ENCODE data around the gene PBX3.
A peak's percentile ranks its signal among the peaks of the same experiment; 100 is the strongest.
"Not testable (repeated sequence)": the region's sequence is repeated elsewhere in the genome, so short reads cannot be mapped to it uniquely, and the experiment has no call there.

PBX3 gene

GRCh38 chr9:125778538-125779219 is 31.5 kb downstream of the PBX3 start:
- not testable (repeated sequence) for DNase-seq

DNA sequence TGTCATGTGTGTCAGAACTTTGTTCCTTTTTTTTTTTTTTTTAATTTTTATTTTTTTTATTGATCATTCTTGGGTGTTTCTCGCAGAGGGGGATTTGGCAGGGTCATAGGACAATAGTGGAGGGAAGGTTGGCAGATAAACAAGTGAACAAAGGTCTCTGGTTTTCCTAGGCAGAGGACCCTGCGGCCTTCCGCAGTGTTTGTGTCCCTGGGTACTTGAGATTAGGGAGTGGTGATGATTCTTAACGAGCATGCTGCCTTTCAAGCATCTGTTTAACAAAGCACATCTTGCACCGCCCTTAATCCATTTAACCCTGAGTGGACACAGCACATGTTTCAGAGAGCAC is 32.0 kb downstream of the PBX3 start:
- DNase-seq, result not testable (repeated sequence)

GRCh38 chr9:125782718-125783117 is 35.5 kb downstream of the PBX3 start:
- no peak for DNase-seq

- no peak for DNase-seq
Observed at GRCh38 chr9:125784286-125785049, 37.3 kb downstream of the PBX3 start.

- DNase-seq, result peak; percentile 67
Observed at GRCh38 chr9:125785248-125785751, 38.1 kb downstream of the PBX3 start.

DNA sequence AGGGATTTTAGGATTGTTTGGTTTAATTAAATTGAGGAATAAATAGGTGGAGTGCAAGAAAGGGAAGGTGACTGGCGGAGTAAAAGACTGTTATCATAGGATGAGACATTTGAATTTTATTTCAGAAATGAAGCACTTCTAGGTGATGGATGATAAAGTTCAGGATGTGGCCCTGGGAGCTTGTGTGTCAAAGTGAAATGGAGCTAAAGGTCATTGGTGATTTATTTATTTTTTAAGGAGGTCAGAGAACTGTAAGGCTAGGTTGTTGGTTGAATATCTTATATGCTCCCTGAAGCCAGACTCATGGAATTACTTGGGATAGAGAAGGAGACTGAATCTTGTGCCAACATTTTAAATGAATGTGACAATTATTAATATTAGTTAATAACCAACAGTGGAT is 40.5 kb downstream of the PBX3 start:
- DNase-seq, result no peak

DNA sequence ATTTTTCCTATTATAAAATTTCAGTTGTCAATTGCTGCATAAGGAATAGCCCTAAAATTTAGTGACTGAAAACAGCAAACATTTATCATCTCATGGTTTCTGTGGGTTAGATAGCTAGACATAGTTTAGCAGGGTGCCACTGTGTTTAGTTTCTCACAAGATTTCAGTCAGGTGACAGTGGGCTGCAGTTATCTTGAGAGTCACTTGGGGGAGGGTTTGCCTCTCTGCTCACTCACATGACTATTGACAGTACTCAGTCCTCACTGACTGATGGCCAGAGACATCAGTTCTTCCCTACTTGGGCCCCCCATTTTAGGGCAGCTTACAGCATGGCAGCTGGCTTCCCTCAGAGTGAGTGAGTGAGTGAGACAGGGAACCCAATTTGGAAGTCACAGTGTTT is 42.0 kb downstream of the PBX3 start:
- DNase-seq, result no peak

- DNase-seq, result no peak
Observed at GRCh38 chr9:125794708-125795107, 47.5 kb downstream of the PBX3 start.

- DNase-seq, result no peak
Observed at GRCh38 chr9:125795970-125796596, 48.9 kb downstream of the PBX3 start.

DNA sequence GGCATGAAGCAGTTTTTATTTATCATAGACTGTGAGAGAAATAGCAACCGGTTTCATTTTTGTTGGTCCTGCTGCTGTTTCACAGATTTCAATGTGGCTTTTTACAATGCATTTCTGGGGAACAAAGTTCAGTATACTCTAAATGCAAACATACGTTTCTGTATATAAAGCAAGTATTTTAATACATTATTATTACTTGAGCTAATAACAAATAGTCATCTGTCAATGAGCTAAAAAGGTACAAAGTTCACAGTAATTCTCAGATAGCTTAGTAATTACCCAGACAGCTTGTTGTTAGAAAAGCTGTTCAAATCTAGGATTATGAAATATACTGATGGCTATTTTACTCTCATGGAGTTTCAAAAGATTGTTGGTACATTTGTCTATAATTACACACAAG is 50.8 kb downstream of the PBX3 start:
- no peak for DNase-seq

DNA sequence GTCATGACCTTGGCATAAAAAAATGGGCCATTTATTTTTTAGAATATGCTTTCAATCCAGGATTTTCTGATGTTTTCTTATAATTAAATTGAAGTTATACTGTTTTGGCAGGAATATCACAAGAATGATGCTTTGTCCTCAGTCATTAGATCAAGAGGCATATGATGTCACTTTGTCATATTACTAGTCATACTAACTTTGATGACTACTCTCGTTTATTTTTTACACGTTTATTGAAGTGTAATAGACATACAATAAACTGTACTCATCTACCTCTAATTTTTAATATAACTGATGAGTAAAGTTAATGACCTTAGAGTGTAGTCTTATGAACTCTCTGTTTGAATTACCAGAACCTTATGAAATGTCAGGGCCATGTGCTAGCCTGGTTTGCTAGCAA is 56.4 kb downstream of the PBX3 start:
- DNase-seq, result no peak

- no peak for DNase-seq
Observed at GRCh38 chr9:125805057-125805456, 57.9 kb downstream of the PBX3 start.

- no peak for DNase-seq
Observed at GRCh38 chr9:125805586-125805985, 58.4 kb downstream of the PBX3 start.

DNA sequence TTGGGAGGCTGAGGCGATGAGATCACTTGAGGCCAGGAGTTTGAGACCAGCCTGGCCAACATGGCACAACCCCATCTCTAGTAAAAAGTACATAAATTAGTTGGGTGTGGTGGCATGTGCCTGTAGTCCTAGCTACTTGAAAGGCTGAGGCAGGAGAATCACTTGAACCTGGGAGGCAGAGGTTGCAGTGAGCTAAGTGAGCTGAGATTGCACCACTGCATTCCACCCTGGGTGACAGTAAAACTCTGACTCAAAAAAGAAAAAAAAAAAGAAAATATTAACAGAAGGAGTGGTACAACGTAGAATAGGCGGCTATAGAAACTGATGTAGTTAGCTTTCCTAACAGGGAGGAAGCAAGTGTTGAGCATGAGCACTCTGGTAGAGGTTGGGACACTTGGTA is 59.9 kb downstream of the PBX3 start:
- no peak for DNase-seq

DNA sequence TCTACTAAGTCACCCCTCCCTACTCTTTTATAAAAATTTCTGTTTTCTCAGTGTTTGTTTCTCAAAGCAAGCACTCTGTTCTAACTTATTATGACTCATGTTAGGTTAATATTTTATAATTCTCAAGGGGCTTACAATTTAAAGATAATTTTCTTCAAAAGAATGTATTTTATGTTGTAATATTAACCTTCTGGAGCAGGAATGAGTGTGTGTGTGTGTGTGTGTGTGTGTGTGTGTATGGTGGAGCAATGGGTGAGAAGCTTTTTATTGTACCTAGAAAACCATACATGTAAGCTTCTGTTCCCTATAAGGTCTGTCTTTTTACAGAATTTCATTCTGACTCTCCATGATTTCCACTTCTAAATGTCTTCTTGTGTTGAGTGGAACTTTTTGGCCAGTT is 63.0 kb downstream of the PBX3 start:
- DNase-seq, result no peak

- DNase-seq, result no peak
Observed at GRCh38 chr9:125811002-125811401, 63.8 kb downstream of the PBX3 start.

- DNase-seq, result no peak
Observed at GRCh38 chr9:125812403-125812802, 65.2 kb downstream of the PBX3 start.

DNA sequence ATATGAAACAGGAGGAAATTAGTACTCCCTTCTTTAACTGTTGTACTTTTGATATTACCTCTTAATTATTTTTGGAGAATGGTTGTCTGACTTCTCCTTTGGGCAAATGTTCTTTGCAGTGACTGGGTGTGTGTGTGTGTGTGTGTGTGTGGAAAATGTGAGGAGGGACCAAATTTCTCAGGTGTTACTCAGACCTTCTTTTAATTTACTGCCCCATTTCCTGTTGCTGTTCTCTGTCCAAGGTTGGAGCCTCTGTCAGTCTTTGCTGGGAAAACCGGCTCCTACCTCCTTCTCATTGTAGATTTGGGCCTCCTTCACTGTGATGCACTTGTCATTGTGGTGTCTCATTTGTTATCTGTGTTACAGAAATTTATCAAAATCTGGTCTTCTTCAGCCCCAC is 68.4 kb downstream of the PBX3 start:
- no peak for DNase-seq

DNA sequence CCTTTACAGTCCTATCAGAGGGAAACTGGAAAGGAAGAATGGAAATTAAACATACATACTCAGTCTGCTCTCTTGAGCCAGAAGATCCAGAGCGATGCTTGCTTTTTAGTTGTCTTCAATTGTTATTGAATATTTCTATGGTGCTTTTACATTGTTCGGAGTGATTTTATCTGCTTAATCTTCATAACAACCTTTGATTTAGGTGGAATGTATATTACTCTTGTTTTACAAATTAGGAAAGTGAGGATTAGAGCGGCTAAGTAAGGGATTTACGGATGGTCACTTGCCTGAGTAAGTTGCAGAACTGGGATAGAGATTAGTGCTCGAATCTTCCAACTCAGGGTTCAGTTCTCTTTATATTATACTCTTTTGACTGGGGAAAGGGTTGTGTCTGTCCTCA is 69.1 kb downstream of the PBX3 start:
- no peak for DNase-seq

GRCh38 chr9:125820100-125820804 is 73.1 kb downstream of the PBX3 start:
- no peak for DNase-seq

DNA sequence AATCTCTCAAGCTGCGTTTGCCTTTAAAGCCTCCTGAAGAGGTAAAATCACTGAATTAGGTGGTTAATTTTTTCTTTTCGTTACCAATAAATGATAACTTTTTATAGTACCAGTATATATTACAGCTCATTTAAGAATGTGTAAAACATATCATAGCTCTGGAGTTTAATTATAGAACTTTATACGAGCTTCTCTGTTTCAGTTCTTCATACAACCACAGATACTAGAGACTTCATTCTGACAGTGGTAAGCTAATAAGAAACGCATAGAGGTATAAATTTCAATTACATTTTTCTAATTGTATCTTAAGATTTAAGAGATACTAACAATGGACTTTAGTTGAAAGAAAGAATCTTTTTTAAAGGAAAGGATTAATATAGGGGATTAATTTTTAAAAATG is 73.9 kb downstream of the PBX3 start:
- DNase-seq, result no peak

GRCh38 chr9:125822160-125822559 is 75.0 kb downstream of the PBX3 start:
- no peak for DNase-seq

GRCh38 chr9:125822902-125823301 is 75.7 kb downstream of the PBX3 start:
- DNase-seq, result no peak

Data from activated effector memory CD4-positive, alpha-beta T cell treated with anti-CD3 and anti-CD28 coated beads, Interleukin-2, amount 50 U/mL, for 16 hours (primary cell).